Urinary bladder (tissue), 4 donors: ENCODE data around the gene SRP54. TPM values are rescaled to one million over a fixed set of nuclear protein-coding genes. Genes with fewer than 3 reads are reported as not detected.
"Not testable (repeated sequence)": the region's sequence is repeated elsewhere in the genome, so short reads cannot be mapped to it uniquely, and the experiment has no call there.

Experiments used
- DNase-seq: peaks from one replicate; pipeline ENCODE4 v3.0.0-alpha.2; 2015; ENCODE audit errors: extremely low spot score
- H3K27ac ChIP-seq: one replicate; pipeline ENCODE4 v1.5.1; 2013; ENCODE audit warnings: low read depth, mild to moderate bottlenecking, moderate library complexity
- H3K36me3 ChIP-seq: one replicate; pipeline ENCODE4 v1.6.1; 2013; ENCODE audit warnings: mild to moderate bottlenecking, moderate library complexity; ENCODE audit not compliant: insufficient read depth
- H3K4me1 ChIP-seq: one replicate; pipeline ENCODE4 v1.6.1; 2013; ENCODE audit warnings: mild to moderate bottlenecking, moderate library complexity; ENCODE audit not compliant: insufficient read depth
- H3K4me3 ChIP-seq: one replicate; pipeline ENCODE4 v1.5.1; 2013; ENCODE audit warnings: low read depth, low read length
- WGBS: extraction: QIAGEN DNeasy Blood & Tissue Kit; methylation state at CpG from one replicate; pipeline ENCODE4 v1.1.7; 2013; 5-methylcytosine and 5-hydroxymethylcytosine counted together
- polyA plus RNA-seq: library from polyadenylated mRNA; stranded (reverse); fragments of 200-250 nt; gene quantifications from one replicate; pipeline ENCODE4 v1.2.3, GENCODE V29; 2013
- total RNA-seq: library from RNA; depleted of rRNA; stranded (reverse); fragments of >200 nt; gene quantifications from one replicate; pipeline ENCODE4 v1.2.3, GENCODE V29; 2014
- donor health status: healthy with polysubstance abuse.
- donor health status: healthy.

The SRP54 gene
- total RNA-seq = 111 TPM
- 34.3 TPM for polyA plus RNA-seq

- H3K27ac ChIP-seq = peak within 1 kb of the TSS; percentile 96
- peak within 1 kb of the TSS; percentile 83 for H3K4me3 ChIP-seq
- H3K4me1 ChIP-seq = no peaks in the 10 kb centered on the region
- peak; percentile 95 for DNase-seq
- WGBS = under 1% methylated on average over 45 of the region's 45 CpGs
- H3K36me3 ChIP-seq = no peaks in the 10 kb centered on the region
Measured at GRCh38 chr14:34982421-34983147, at the start of gene SRP54. Gene SRP54, plus strand, starts transcription at chr14:34982992. Its CDS starts 13,718 bp downstream, at chr14:34996710.

- no peaks in the 10 kb centered on the region for H3K36me3 ChIP-seq
- DNase-seq = no peak
- H3K27ac ChIP-seq = no peak overlapping the region
- no peaks in the 10 kb centered on the region for H3K4me1 ChIP-seq
- H3K4me3 ChIP-seq = no peak overlapping the region
- 93% methylated on average over 2 of the region's 2 CpGs for WGBS
Measured at GRCh38 chr14:34933301-34933700, 49.5 kb upstream of the SRP54 start.

GRCh38 chr14:34935488-34935887, 47.3 kb upstream of the SRP54 start:
- 86% methylated on average over 5 of the region's 5 CpGs for WGBS

GRCh38 chr14:34937442-34937841, 45.4 kb upstream of the SRP54 start:
- Histone ChIP-seq H3K36me3 (no peaks in the 10 kb centered on the region), H3K4me1 (no peaks in the 10 kb centered on the region), H3K4me3 (no peak overlapping the region), H3K27ac (no peak overlapping the region)
- no peak for DNase-seq
- WGBS = 76% methylated on average over 6 of the region's 6 CpGs

More at GRCh38 chr14:34935488-34935887, 47.3 kb upstream of the SRP54 start:
- Histone ChIP-seq H3K4me3 (no peak overlapping the region), H3K27ac (no peak overlapping the region), H3K36me3 (no peaks in the 10 kb centered on the region), H3K4me1 (no peaks in the 10 kb centered on the region)
- no peak for DNase-seq

DNA sequence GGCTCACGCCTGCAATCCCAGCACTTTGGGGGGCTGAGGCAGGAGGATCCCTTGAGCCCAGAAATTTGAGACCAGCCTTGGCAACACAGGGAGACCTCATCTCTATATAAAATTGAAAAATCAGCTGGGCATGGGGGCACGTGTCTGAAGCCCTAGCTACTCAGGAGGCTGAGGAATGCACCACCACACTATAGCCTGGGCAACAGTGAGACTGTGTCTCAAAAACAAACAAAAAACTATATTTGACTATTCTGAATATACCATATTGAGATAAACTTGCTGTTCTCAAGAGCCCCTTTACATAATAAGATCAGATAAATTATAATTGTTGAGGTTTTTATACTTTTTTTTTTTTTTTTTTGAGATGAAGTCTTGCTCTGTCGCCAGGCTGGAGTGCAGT, 44.9 kb upstream of the SRP54 start:
- WGBS = 85% methylated on average over 3 of the region's 3 CpGs

GRCh38 chr14:34943506-34943905, 39.3 kb upstream of the SRP54 start:
- Histone ChIP-seq H3K4me3 (no peak overlapping the region), H3K27ac (no peak overlapping the region), H3K36me3 (no peaks in the 10 kb centered on the region), H3K4me1 (no peaks in the 10 kb centered on the region)
- DNase-seq = no peak

More for the DNA sequence above, 44.9 kb upstream of the SRP54 start:
- Histone ChIP-seq H3K4me3 (no peak overlapping the region), H3K27ac (no peak overlapping the region), H3K4me1 (no peaks in the 10 kb centered on the region), H3K36me3 (no peaks in the 10 kb centered on the region)
- DNase-seq = no peak

DNA sequence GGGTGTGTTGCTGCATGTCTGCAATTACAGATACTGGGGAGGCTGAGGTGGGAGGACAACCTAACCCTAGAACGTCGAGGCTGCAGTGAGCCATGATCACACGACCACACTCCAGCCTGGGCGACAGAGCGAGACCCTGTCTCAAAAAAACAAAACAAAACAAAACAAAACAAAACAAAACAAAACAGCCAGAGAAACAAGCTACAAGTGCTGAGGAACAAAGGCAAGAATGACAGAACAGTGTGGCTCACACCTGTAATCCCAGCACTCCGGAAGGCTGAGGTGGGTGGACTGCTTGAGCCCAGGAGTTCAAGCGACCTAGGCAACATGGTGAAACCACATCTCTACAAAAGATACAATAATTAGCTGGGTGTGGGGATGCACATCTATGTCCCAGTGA, 38.0 kb upstream of the SRP54 start:
- no peak for DNase-seq
- WGBS = 98% methylated on average over 7 of the region's 7 CpGs
- no peaks in the 10 kb centered on the region for H3K4me1 ChIP-seq
- no peak overlapping the region for H3K4me3 ChIP-seq
- H3K36me3 ChIP-seq = no peaks in the 10 kb centered on the region
- no peak overlapping the region for H3K27ac ChIP-seq

DNA sequence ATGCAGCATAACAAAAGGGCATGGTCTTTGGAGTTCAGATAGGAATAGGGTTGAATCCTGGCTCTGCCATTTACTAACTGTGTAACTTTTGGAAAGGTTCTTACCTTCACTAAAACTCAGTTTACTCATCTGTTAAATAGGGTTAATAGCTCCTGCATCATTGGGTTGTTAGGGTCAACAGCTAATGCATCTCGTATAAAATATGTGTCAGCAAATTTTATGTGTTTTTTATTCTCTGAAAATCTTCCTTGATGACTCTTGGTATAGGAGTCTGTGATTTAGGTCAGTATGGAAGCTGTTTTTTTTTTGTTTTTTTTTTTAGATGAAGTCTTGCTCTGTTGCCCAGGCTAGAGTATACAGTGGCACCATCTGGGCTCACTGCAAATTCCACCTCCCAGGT, 36.1 kb upstream of the SRP54 start:
- Histone ChIP-seq H3K36me3 (no peaks in the 10 kb centered on the region), H3K27ac (no peak overlapping the region), H3K4me1 (no peaks in the 10 kb centered on the region), H3K4me3 (no peak overlapping the region)
- WGBS = 57% methylated on average over 1 of the region's 1 CpG
- DNase-seq = no peak

GRCh38 chr14:34951286-34951685, 31.5 kb upstream of the SRP54 start:
- no peaks in the 10 kb centered on the region for H3K4me1 ChIP-seq
- WGBS = 98% methylated on average over 1 of the region's 1 CpG
- H3K4me3 ChIP-seq = no peak overlapping the region
- no peak overlapping the region for H3K27ac ChIP-seq
- peaks cover 1% of the 10 kb centered on the region for H3K36me3 ChIP-seq
- DNase-seq = no peak

GRCh38 chr14:34956931-34957330, 25.9 kb upstream of the SRP54 start:
- DNase-seq = no peak
- no peak overlapping the region for H3K4me3 ChIP-seq
- 72% methylated on average over 2 of the region's 2 CpGs for WGBS
- H3K36me3 ChIP-seq = peaks cover 3% of the 10 kb centered on the region
- H3K4me1 ChIP-seq = no peaks in the 10 kb centered on the region
- no peak overlapping the region for H3K27ac ChIP-seq

DNA sequence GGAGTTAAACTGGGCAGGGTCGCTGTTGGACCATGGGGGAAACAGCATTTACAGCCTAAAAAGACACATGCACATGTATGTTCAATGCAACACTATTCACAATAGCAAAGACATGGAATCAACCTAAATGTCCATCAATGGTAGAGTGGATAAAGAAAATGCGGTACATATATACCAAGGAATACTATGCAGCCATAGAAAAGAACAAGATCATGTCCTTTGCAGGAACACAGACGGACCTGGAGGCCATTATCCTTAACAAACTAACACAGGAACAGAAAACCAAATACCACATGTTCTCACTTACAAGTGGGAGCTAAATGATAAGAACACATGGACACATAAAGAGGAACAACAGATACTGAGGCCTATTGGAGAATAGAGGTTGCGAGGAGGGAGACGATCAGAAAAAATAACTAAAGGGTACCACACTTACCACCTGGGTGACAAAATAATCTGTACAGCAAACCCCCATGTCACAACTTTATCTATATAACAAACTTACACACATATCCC, 25.0 kb upstream of the SRP54 start:
- Histone ChIP-seq H3K36me3 (peaks cover 3% of the 10 kb centered on the region), H3K4me1 (no peaks in the 10 kb centered on the region), H3K27ac (no peak overlapping the region), H3K4me3 (no peak overlapping the region)
- no peak for DNase-seq
- WGBS = 95% methylated on average over 5 of the region's 5 CpGs

DNA sequence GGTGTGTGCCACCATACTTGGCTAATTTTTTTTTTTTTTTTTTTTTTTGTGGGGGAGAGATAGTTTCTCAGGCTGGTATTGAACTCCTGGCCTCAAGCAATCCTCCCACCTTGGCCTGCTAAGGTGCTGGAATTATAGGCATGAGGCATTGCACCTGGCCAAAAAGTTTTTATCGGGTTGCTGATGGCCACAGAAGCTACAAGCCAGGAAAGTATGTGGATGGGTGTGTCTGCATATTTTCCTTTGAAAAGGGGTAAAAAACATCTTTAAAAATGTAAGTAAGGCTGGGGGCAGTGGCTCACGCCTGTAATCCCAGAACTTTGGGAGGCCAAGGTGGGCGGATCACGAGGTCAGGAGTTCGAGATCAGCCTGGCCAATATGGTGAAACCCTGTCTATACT, 20.7 kb upstream of the SRP54 start:
- H3K27ac ChIP-seq, H3K4me1 ChIP-seq, DNase-seq, H3K4me3 ChIP-seq, H3K36me3 ChIP-seq: not testable (repeated sequence)
- WGBS = 91% methylated on average over 5 of the region's 5 CpGs

DNA sequence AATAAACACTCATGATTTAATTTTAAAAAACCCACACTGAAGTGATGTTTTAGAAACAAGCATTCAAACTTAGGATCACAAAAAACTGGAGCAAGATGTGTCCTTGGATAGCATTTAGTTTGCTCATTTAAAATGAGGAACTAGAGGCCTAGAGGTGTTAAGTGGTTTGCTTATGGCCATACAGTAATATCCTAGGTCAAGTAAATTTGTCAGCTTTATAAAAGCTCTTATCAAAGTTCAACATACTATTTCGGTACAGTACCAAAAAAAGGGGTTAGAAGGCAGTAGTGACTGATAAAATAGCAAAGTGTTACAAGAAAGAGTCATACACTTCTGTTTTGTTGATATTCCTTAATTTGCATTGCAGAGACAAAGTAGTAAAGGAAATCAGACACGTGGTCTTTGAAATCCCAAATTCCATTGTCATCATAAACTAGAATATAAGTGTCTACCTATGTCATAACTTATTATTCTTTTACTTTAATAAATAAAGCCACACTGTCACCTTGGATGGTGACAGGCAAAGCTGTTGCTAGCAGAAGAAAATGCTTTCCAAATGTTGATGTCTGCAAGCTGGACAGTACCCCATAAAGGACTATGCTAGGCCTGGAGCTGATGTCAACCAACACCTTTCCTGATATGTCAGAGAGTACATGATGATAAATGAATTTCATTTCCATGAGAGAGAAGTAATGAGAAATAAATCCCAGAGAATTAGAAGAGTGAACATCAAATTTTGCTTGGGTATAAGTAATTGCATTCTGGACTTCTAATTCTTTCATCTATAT, 17.6 kb upstream of the SRP54 start:
- H3K27ac ChIP-seq = no peak overlapping the region
- 73% methylated on average over 2 of the region's 2 CpGs for WGBS
- DNase-seq = no peak
- peaks cover 2% of the 10 kb centered on the region for H3K36me3 ChIP-seq
- H3K4me1 ChIP-seq = no peaks in the 10 kb centered on the region
- H3K4me3 ChIP-seq = no peak overlapping the region

- H3K36me3 ChIP-seq = peaks cover 2% of the 10 kb centered on the region
- no peak for DNase-seq
- H3K4me3 ChIP-seq = no peak overlapping the region
- H3K27ac ChIP-seq = no peak overlapping the region
- 85% methylated on average over 4 of the region's 4 CpGs for WGBS
- no peaks in the 10 kb centered on the region for H3K4me1 ChIP-seq
Measured at GRCh38 chr14:34965912-34966311, 16.9 kb upstream of the SRP54 start.
